HuH-7 (cell line): ENCODE results near the gene MCM3.

Source experiments
- DNase-seq: peaks from one replicate; pipeline ENCODE4 v3.0.0; 2011; ENCODE audit warnings: low spot score

The MCM3 gene

DNA sequence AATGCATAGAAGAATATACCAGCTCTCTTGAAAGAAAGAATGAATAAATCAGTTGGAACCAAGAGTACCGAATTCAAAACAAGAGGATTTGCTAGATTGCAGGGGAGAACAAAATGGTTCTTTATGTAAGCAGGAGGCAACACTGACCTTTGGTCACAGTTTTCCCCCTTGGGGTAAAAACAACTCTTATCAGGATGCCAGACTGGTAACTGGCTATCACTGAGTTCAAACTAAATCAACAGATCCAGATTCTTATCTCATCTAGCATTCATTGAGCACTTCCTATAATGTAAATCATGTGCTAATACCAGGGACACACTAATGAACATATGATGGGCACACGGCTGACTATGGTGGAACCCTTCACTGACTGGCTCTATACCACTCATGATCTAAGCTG lies 35.5 kb downstream of the MCM3 start:
- no peak for DNase-seq

DNA sequence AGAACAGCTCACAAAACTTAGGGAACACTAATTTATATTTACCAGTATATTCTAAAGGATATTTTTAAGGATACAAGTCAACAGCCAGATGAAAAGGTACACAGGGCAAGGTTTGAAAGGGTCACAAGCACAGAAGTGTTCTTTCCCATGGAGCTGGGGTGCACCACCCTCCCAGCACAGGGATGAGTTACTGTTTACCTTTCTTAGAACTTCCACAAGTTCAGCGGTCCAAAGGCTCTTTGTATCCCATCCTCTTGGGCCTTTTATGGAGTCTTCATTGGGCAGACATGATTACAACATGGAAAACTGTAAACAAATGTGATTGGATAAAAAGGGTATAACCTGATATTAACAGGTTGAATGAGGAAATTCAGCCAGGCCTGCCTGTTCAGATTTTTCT lies 39.1 kb downstream of the MCM3 start:
- no peak for DNase-seq

GRCh38 chr6:52244400-52244799 lies 40.1 kb downstream of the MCM3 start, which contains the start of gene IL17F:
Gene IL17F, minus strand, starts transcription at chr6:52244500. Its CDS starts 71 bp downstream, at chr6:52244429.
- no peak for DNase-seq

DNA sequence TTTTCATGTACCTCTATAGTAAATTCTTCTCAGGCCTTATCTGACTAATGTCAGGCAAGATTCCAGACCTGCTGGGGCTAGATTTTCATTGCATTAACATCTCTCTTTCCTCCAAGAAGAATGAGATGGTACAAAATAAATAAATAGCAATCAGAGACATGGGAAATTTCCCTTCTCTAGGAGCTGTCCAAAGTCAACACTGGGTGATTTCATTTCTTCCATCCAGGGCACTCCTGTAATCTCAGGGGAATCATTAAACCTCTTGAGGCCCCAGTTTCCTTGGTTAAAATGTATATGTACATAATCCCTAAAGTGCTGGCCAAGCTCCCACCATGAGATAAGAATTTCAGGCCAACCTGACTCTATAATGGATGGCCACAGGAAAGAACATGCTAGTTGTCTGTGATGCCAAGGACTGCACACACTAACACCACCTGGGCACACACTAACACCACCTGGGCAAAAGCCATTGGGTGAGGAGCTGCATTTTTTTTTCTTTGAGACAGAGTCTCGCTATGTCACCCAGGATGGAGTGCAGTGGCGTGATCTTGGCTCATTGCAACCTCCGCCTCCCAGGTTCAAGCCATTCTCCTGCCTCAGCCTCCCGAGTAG lies 41.2 kb downstream of the MCM3 start:
- DNase-seq: no peak

DNA sequence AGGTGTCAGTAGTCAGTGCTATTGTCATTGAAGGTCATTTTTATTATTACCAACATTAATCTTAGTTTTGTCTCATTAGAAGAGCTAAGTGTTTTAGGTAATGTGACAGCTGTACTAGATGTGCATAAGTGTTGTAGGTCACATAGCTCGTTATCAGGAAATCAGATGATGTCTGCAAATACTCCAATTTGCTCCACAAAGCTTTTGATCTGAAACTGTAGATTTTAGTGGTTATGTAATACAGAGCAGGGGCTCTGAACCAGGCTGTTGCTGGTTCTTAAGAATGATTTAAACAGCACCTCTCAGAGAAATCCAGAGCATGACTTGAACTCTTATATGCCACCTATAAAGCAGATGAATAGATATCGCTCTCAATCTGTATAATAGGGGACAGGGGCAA lies 42.7 kb downstream of the MCM3 start:
- DNase-seq: no peak

- peak; percentile 40 for DNase-seq
Measured at GRCh38 chr6:52233975-52234823, 50.3 kb downstream of the MCM3 start.

DNA sequence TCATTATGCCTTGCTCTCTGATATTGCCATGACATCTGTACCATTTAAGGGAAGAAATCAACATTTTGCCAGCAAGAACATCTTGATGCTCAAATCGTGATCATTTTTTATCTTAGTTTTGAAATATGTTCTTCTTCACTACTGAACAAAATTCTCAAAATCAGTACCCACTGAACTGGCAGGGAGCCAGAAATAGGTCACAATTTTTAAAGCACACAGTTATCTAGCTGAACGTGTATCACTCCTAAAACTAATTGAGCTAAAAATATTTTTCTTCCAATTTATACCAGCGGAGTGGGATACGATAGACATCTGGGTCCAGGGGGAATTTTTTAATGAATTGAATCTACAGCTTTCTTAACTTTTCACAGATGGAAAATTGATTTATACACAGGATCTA lies 51.5 kb downstream of the MCM3 start:
- no peak for DNase-seq

DNA sequence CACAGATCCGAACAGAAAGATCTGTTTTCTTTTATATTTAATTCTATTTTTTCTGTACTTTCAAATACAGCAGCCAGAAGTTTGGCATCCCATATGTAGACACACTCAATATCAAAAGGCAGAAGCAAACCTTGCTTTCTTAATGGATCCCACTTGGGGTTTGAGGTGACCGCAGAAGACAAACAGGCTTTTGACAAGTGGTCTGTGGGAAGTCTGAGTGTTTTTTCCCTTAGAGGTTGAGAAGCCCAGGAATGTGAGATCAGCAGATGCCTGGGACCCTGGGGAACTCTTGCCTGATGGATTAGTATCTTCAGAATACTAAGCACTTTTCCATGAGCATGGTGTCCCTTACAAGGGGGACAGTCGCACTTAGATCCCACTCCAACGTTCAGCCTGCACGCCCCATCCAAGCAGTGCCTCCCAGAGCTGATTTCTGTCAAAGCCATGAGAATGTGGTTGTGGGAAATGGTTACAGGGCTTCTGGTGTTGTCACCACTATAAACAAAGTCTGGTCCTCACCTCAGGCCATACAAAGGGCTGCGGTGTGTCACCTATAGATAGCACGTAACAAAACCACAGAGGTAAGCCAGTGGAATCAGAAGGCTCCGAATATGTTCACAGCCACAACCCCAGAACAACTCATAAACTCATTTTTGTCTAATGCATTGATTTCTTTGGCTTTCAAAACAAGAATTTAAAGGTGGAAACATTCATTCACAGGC lies 53.0 kb downstream of the MCM3 start:
- DNase-seq: no peak

DNA sequence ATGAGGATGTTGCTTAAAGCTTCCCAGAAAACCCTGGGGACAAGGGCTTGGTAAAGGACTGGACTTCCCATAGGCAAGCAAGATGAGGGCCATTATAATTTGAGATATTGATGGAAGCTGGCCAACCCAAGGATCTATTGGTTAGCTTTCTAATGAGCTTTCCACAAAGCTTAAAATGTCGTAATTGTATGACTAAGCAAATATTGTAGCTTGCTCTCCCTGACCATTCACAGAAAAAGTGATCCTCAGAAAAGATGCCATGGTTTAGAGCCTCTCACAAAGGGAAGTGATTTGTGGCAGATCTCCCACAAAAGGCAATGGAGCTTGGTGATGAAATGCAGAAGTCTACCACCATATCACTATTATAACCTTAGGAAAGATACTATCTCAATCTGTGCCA lies 53.9 kb downstream of the MCM3 start:
- DNase-seq: no peak

DNA sequence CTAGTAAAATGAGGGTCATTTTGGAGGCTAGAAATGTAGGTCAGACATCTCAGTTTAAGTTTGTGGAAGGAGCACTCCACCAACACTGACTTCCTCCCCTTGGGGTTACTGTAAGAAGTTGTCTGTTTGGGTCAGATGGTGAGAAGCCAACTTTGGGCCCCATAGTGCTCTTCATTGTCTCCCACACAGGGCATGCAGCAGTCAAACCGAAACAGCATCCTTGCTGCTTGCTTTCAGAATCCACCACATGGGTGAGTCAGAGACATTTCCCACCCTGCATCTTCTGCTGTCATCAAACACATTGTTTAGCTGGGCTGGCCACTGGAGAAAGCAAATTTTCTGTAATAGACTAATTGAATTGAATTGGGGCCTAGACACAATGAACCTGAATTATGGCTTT lies 57.0 kb downstream of the MCM3 start:
- no peak for DNase-seq

DNA sequence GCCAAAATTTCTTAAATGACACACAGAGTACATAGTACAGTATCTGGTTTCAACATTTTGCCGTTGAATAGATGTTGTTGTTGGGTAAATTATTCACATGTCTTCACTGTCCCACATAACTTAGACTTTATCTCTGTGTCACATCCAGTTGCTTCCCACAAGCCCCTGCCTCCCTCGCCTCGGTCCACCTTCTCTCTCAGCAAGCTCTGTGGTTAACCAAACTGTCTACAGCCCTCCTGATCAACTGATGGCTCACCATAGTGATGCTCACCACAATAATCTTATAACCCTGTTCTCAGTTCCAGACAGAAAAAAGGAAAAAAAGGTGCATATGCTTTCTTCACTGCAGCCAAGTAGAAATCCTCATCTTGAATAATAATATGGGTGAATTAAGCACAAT lies 63.2 kb downstream of the MCM3 start:
- no peak for DNase-seq

DNA sequence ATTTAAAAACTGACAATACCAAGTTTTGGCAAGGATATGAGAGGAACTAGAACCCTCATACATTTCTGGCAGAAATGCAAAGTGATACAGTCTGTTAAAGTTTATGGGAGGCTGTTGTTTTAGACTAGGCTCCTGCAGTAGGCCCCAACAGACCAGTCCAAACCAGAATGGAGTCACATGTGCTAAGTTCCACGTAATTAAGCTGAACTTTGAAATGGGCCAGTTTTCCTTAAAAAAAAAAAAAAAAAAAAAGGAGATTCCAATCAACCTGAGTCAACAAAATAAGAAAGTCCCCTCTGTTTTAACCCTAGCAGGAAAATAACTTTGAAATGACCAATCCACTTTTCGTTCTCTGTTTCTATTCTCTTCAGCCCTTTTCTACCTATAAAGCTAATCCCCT lies 66.8 kb downstream of the MCM3 start:
- DNase-seq: no peak

- no peak for DNase-seq
Measured at GRCh38 chr6:52216932-52217575, 67.5 kb downstream of the MCM3 start.

- no peak for DNase-seq
Measured at GRCh38 chr6:52215787-52216186, 68.8 kb downstream of the MCM3 start.
